Stomach (tissue), 9 donors: ENCODE data around the gene CABP2. TPM values are rescaled to one million over a fixed set of nuclear protein-coding genes. Genes with fewer than 3 reads are reported as not detected.
A peak's percentile ranks its signal among the peaks of the same experiment; 100 is the strongest.
"Not testable (repeated sequence)": the region's sequence is repeated elsewhere in the genome, so short reads cannot be mapped to it uniquely, and the experiment has no call there.

ENCODE experiments used
- DNase-seq, 2 donors: peaks; one replicate each; pipeline versions ENCODE4 v3.0.0 to v3.0.0-alpha.2; 2013 to 2019
- H3K27ac ChIP-seq, 5 donors: fragments of 200-600 bp in 4 of 5; sonication (generic) in 4 of 5; one replicate each; pipeline ENCODE4 v1.5.1; 2013 to 2019; ENCODE audit warnings: mild to moderate bottlenecking in 1 of 5, moderate library complexity in 1 of 5
- H3K27me3 ChIP-seq, 3 donors: fragments of 200-600 bp; sonication (generic); one replicate each; pipeline ENCODE4 v1.5.1; 2017 to 2019; ENCODE audit warnings: mixed run types in 1 of 3
- H3K36me3 ChIP-seq, 4 donors: fragments of 200-600 bp; sonication (generic); 1 replicate in 3 of 4; 2 replicates in 1 of 4; pipeline ENCODE4 v1.5.1; 2016 to 2019
- H3K4me1 ChIP-seq, 4 donors: fragments of 200-600 bp; sonication (generic); one replicate each; pipeline ENCODE4 v1.5.1; 2016 to 2019
- H3K4me3 ChIP-seq, 4 donors: fragments of 200-600 bp; sonication (generic) in 3 of 4; one replicate each; pipeline ENCODE4 v1.5.1; 2016 to 2019; ENCODE audit warnings: mild to moderate bottlenecking in 1 of 4
- H3K9me3 ChIP-seq, 4 donors: fragments of 200-600 bp; sonication (generic); one replicate each; pipeline ENCODE4 v1.5.1; 2016 to 2019
- EP300 ChIP-seq: sonication (generic); formaldehyde crosslinking; IDR thresholded peaks from one replicate; pipeline ENCODE4 v1.6.1; 2017; ENCODE audit warnings: antibody characterized with exemption
- POLR2A ChIP-seq, 4 donors: fragments of 450-650 bp; IDR thresholded peaks; one replicate each; pipeline ENCODE4 v1.6.1; 2016; ENCODE audit warnings: antibody characterized with exemption in 4 of 4, control low read depth in 2 of 4, mild to moderate bottlenecking in 1 of 4, moderate library complexity in 1 of 4
- POLR2AphosphoS5 ChIP-seq, 3 donors: sonication (generic); formaldehyde crosslinking; IDR thresholded peaks; one replicate each; pipeline ENCODE4 v1.6.1; 2016; ENCODE audit warnings: antibody characterized with exemption in 3 of 3
- WGBS, 5 donors: extraction: QIAGEN DNeasy Blood & Tissue Kit in 3 of 5; methylation state at CpG; one replicate each; pipeline versions ENCODE4 v1.1.5 to v1.1.7; 2013 to 2018; 5-methylcytosine and 5-hydroxymethylcytosine counted together
- intact Hi-C: fragments of 100-400 bp; cut with DNase I; formaldehyde crosslinking; loops from one replicate; pipeline ENCODE4 v1.15.1; 2023; ENCODE audit warnings: low total_unique reads
- polyA plus RNA-seq, 3 donors: library from polyadenylated mRNA; stranded (reverse); fragments of 200-250 nt; gene quantifications; one replicate each; pipeline ENCODE4 v1.2.3, GENCODE V29; 2013
- total RNA-seq, 5 donors: library from RNA; depleted of rRNA; stranded (reverse); fragments of >200 nt; gene quantifications; one replicate each; pipeline versions ENCODE4 v1.1.0 to v1.2.3, GENCODE V29; 2014 to 2016
- TF ChIP-seq, protein P1 (sequence below), 7 experiments: fragments of 450-650 bp in 4 of 7; fragments of 200-600 bp in 3 of 7; sonication (generic) in 3 of 7; IDR thresholded peaks; one replicate each; pipeline ENCODE4 v1.5.1; 2016 to 2019; ENCODE audit warnings: antibody characterized with exemption in 7 of 7, control low read depth in 2 of 7, mild to moderate bottlenecking in 1 of 7
- donor health status: healthy with polysubstance abuse.
- donor health status: Bipolar disorder and iron deficiency.
- donor health status: healthy.

Gene CABP2
- total and polyA plus RNA-seq, 8 donors, result not detected

DNA sequence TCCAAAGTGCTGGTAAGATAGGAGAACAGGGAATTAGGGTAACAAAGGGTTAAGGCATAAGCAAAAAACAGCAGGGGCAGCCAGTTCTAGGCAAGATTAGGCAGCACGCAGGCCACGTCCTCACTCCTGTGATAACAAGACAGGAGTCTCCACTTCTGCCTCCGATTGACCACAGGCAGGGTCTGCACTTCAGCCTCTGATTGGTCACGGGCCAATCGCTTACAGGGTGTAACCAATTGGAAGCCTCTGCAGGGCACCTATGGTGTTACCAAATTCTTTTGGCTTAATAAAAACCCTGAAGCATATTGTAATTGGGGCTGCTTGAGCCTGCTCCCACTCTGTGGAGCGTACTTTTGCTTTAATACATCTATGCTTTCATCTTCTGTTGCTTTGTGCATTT is 48.2 kb upstream of the CABP2 start:
- no peaks in the 10 kb centered on the region for H3K9me3 ChIP-seq
- peaks cover 0 to 12% (median 0%) of the 10 kb centered on the region in 3 donors for H3K27me3 ChIP-seq
- no peaks in the 10 kb centered on the region for H3K36me3 ChIP-seq
- H3K4me1 ChIP-seq, result peaks cover 0 to 6% (median 1%) of the 10 kb centered on the region in 4 donors
- H3K4me3 ChIP-seq, result no peak overlapping the region
- no peak for DNase-seq
- no peak overlapping the region for H3K27ac ChIP-seq
- intact Hi-C loops, result no loop called here
- WGBS, 5 donors, result 51 to 63% (median 61%) methylated on average over 6 of the region's 6 CpGs
- TF ChIP-seq POLR2A (IDR thresholded peaks at IDR 0.05) (no peak), POLR2AphosphoS5 (IDR thresholded peaks at IDR 0.05) (no peak), EP300 (no peak)
- TF ChIP-seq, protein P1, sequence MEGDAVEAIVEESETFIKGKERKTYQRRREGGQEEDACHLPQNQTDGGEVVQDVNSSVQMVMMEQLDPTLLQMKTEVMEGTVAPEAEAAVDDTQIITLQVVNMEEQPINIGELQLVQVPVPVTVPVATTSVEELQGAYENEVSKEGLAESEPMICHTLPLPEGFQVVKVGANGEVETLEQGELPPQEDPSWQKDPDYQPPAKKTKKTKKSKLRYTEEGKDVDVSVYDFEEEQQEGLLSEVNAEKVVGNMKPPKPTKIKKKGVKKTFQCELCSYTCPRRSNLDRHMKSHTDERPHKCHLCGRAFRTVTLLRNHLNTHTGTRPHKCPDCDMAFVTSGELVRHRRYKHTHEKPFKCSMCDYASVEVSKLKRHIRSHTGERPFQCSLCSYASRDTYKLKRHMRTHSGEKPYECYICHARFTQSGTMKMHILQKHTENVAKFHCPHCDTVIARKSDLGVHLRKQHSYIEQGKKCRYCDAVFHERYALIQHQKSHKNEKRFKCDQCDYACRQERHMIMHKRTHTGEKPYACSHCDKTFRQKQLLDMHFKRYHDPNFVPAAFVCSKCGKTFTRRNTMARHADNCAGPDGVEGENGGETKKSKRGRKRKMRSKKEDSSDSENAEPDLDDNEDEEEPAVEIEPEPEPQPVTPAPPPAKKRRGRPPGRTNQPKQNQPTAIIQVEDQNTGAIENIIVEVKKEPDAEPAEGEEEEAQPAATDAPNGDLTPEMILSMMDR (IDR thresholded peaks at IDR 0.05), result no peak

DNA sequence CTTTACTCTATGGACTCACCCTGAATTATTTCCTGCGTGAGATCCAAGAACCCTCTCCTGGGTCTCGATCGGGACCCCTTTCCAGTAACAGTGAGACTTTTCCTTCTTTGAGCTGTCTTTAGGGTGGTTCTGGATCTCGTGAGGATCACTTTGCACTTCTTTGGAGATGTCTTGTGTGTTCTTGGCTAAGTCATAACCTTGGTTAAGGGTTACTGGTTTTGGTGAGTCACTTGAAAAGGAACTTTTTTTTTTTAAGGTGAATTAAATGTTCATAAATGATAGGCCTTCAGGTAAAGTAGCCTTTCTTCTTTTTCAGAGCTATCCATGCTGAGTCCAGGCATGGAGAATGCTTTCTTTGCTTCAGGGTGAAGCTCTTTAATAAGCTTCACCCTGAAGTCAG is 41.0 kb upstream of the CABP2 start:
- intact Hi-C loops, result no loop called here
- H3K4me3 ChIP-seq, result no peak overlapping the region
- no peaks in the 10 kb centered on the region for H3K9me3 ChIP-seq
- TF ChIP-seq EP300, result no peak
- no peak for TF ChIP-seq POLR2A (IDR thresholded peaks at IDR 0.05)
- TF ChIP-seq, protein P1 (IDR thresholded peaks at IDR 0.05), result no peak
- TF ChIP-seq POLR2AphosphoS5 (IDR thresholded peaks at IDR 0.05), result no peak
- no peak for DNase-seq
- H3K27ac ChIP-seq, result no peak overlapping the region
- no peaks in the 10 kb centered on the region for H3K36me3 ChIP-seq
- H3K4me1 ChIP-seq, result peaks cover 0 to 21% (median 6%) of the 10 kb centered on the region in 4 donors
- WGBS, 5 donors, result 82 to 93% (median 91%) methylated on average over 4 of the region's 4 CpGs
- peaks cover 0 to 3% (median 0%) of the 10 kb centered on the region in 3 donors for H3K27me3 ChIP-seq

DNA sequence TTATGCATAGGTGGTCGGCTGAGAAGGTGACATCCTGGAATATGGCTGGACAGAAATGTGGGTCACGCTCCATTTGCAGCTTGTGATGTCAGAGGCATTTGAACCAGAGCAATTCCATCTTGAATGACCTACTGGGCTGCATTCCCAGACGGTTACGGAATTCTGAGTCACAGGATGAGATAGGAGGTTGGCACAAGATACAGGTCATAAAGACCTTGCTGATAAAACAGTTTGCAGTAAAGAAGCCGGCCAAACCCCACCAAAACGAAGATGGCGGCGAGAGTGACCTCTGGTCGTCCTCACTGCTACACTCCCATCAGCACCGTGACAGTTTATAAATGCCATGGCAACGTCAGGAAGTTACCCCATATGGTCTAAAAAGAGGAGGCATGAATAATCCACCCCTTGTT is 40.5 kb upstream of the CABP2 start:
- H3K27ac ChIP-seq, intact Hi-C loops, H3K9me3 ChIP-seq, H3K4me3 ChIP-seq, H3K27me3 ChIP-seq, H3K36me3 ChIP-seq: not testable (repeated sequence)
- H3K4me1 ChIP-seq, result peaks cover 0 to 26% (median 10%) of the 10 kb centered on the region in 4 donors
- WGBS, 5 donors, result 48 to 57% (median 49%) methylated on average over 11 of the region's 11 CpGs
- TF ChIP-seq POLR2AphosphoS5 (IDR thresholded peaks at IDR 0.05), result peak in 1 of 3 donors; percentile 20
- peak; percentile 52 to 67 for DNase-seq

DNA sequence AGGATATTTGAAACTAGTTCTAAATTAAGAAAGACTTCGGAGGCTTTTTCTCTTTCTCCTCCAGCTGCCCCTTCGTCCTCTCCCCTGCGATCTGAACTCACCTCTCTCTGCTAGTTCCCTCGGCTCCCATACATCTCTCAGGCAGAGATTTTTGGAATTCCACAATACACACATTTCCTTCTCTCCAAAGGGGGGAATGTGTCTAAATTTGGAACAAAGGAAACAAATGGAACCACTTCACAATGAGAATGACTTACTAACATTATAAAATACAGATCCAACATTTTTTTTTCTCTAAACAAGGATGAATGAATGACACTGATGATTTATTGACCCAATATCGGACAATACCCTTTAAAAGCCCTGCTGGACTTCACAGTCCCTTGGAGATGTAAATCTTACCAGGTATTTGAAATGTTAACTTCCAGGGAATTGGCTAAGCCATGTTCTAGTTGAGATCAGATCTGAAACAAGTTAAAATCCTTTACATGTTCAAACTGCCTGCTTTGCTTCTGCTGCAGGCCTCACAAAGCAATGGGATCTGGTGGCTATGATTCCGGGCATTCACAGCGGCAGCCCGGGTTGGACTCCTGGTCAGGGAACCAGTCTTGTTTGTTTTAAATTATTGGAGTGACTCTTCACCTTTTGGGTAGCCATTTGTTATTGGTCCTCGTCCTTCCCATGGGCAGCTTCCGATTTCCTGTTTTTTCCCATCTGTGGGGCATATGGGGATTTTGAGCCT is 39.9 kb upstream of the CABP2 start:
- 69 to 86% (median 75%) methylated on average over 10 of the region's 10 CpGs for WGBS, 5 donors
- intact Hi-C loops, result no loop called here
- TF ChIP-seq EP300 (no peak), POLR2AphosphoS5 (IDR thresholded peaks at IDR 0.05) (no peak), POLR2A (IDR thresholded peaks at IDR 0.05) (no peak)
- TF ChIP-seq, protein P1 (IDR thresholded peaks at IDR 0.05), result no peak
- H3K27me3 ChIP-seq, result peaks cover 0 to 8% (median 0%) of the 10 kb centered on the region in 3 donors
- no peaks in the 10 kb centered on the region for H3K36me3 ChIP-seq
- H3K27ac ChIP-seq, result no peak overlapping the region
- DNase-seq, result no peak
- peaks cover 0 to 32% (median 15%) of the 10 kb centered on the region in 4 donors for H3K4me1 ChIP-seq
- no peaks in the 10 kb centered on the region for H3K9me3 ChIP-seq
- no peak overlapping the region for H3K4me3 ChIP-seq
